BLaER1 treated with 17β-estradiol and CSF1 and Interleukin-3, amounts not matched to agents 10 nM and 100 nM (cell line): ENCODE measurements around the gene PUS7.
A peak's percentile ranks its signal among the peaks of the same experiment; 100 is the strongest.

Experiments
- H3K27ac ChIP-seq, 11 experiments: shearing (Covaris generic); formaldehyde crosslinking; 2 replicates each; pipeline ENCODE4 v1.8.1; 2022
- H3K27me3 ChIP-seq, 11 experiments: shearing (Covaris generic); formaldehyde crosslinking; 2 replicates each; pipeline ENCODE4 v1.8.1; 2022
- H3K36me3 ChIP-seq, 11 experiments: shearing (Covaris generic); formaldehyde crosslinking; 2 replicates each; pipeline ENCODE4 v1.8.1; 2022
- H3K4me1 ChIP-seq, 10 experiments: shearing (Covaris generic); formaldehyde crosslinking; 2 replicates each; pipeline ENCODE4 v1.8.1; 2022
- H3K4me2 ChIP-seq, 11 experiments: shearing (Covaris generic); formaldehyde crosslinking; 2 replicates each; pipeline ENCODE4 v1.8.1; 2022
- H3K4me3 ChIP-seq, 10 experiments: shearing (Covaris generic); formaldehyde crosslinking; 2 replicates each; pipeline ENCODE4 v1.8.1; 2022
- H3K9ac ChIP-seq, 11 experiments: shearing (Covaris generic); formaldehyde crosslinking; 2 replicates each; pipeline ENCODE4 v1.8.1; 2022
- H3K9me3 ChIP-seq, 11 experiments: shearing (Covaris generic); formaldehyde crosslinking; replicated peaks in 1 of 11; 2 replicates each; pipeline ENCODE4 v1.8.1; 2022
- H4K20me1 ChIP-seq, 11 experiments: shearing (Covaris generic); formaldehyde crosslinking; 2 replicates each; pipeline ENCODE4 v1.8.1; 2022
- Cebpa-rat ChIP-seq, 11 experiments: shearing (Covaris generic); IDR thresholded peaks; 2 replicates each; pipeline ENCODE4 v1.8.1; 2022

Gene PUS7

GRCh38 chr7:105521717-105522463 lies at the start of gene PUS7:
TSS of gene PUS7 (minus strand) at chr7:105522271. CDS start at chr7:105508512, 13,759 bp downstream.
- no peaks in the 10 kb centered on the region for H3K27me3 ChIP-seq
- H3K4me2 ChIP-seq: peak within 1 kb of the TSS; percentile 78 to 97 (median 90)
- no peak for TF ChIP-seq Cebpa-rat (IDR thresholded peaks at IDR 0.05)
- H3K4me3 ChIP-seq: peak within 1 kb of the TSS; percentile 65 to 92 (median 86)
- peak within 1 kb of the TSS; percentile 36 to 87 (median 83); a peak in 21 of 22 replicates for H3K27ac ChIP-seq
- no peaks in the 10 kb centered on the region for H3K9me3 ChIP-seq
- H4K20me1 ChIP-seq: peaks cover 0 to 49% (median 41%) of the 10 kb centered on the region in 11 experiments; a peak in 15 of 22 replicates
- peaks cover 24 to 42% (median 31%) of the 10 kb centered on the region in 10 experiments for H3K4me1 ChIP-seq
- H3K36me3 ChIP-seq: peaks cover 0 to 34% (median 27%) of the 10 kb centered on the region in 11 experiments; a peak in 17 of 22 replicates
- H3K9ac ChIP-seq: peak within 1 kb of the TSS; percentile 77 to 93 (median 87)

- Histone ChIP-seq H3K9me3 (no peaks in the 10 kb centered on the region), H3K27me3 (no peaks in the 10 kb centered on the region), H4K20me1 (no peaks in the 10 kb centered on the region), H3K27ac (no peak overlapping the region), H3K4me3 (no peak overlapping the region), H3K4me2 (no peak overlapping the region), H3K9ac (no peak overlapping the region), H3K4me1 (no peaks in the 10 kb centered on the region), H3K36me3 (peaks cover 67 to 90% (median 79%) of the 10 kb centered on the region in 11 experiments)
- TF ChIP-seq Cebpa-rat (IDR thresholded peaks at IDR 0.05): no peak
These were observed 45.8 kb upstream of the PUS7 start for GRCh38 chr7:105567821-105568220.

- Histone ChIP-seq H3K36me3 (peaks cover 74 to 92% (median 87%) of the 10 kb centered on the region in 11 experiments), H3K4me1 (no peaks in the 10 kb centered on the region), H3K9me3 (no peaks in the 10 kb centered on the region), H3K27me3 (no peaks in the 10 kb centered on the region), H4K20me1 (no peaks in the 10 kb centered on the region), H3K4me2 (no peak overlapping the region), H3K27ac (no peak overlapping the region), H3K9ac (no peak overlapping the region), H3K4me3 (no peak overlapping the region)
- no peak for TF ChIP-seq Cebpa-rat (IDR thresholded peaks at IDR 0.05)
These were observed 45.0 kb upstream of the PUS7 start for GRCh38 chr7:105567024-105567423.

GRCh38 chr7:105565190-105565589 lies 43.1 kb upstream of the PUS7 start:
- H4K20me1 ChIP-seq: peaks cover 0 to 1% (median 0%) of the 10 kb centered on the region in 11 experiments; a peak in 2 of 22 replicates
- H3K4me1 ChIP-seq: no peaks in the 10 kb centered on the region
- no peaks in the 10 kb centered on the region for H3K27me3 ChIP-seq
- no peak overlapping the region for H3K27ac ChIP-seq
- no peak overlapping the region for H3K4me2 ChIP-seq
- no peak overlapping the region for H3K4me3 ChIP-seq
- no peak overlapping the region for H3K9ac ChIP-seq
- H3K9me3 ChIP-seq: no peaks in the 10 kb centered on the region
- TF ChIP-seq Cebpa-rat (IDR thresholded peaks at IDR 0.05): no peak
- peaks cover 86 to 98% (median 94%) of the 10 kb centered on the region in 11 experiments for H3K36me3 ChIP-seq

GRCh38 chr7:105559926-105560325 lies 37.9 kb upstream of the PUS7 start:
- H3K9me3 ChIP-seq: no peaks in the 10 kb centered on the region
- no peak overlapping the region for H3K27ac ChIP-seq
- no peak overlapping the region for H3K9ac ChIP-seq
- no peaks in the 10 kb centered on the region for H3K4me1 ChIP-seq
- TF ChIP-seq Cebpa-rat (IDR thresholded peaks at IDR 0.05): no peak
- H3K27me3 ChIP-seq: no peaks in the 10 kb centered on the region
- peaks cover 80 to 100% (median 90%) of the 10 kb centered on the region in 11 experiments for H3K36me3 ChIP-seq
- no peak overlapping the region for H3K4me3 ChIP-seq
- H4K20me1 ChIP-seq: peaks cover 0 to 6% (median 0%) of the 10 kb centered on the region in 11 experiments; a peak in 3 of 22 replicates
- no peak overlapping the region for H3K4me2 ChIP-seq

GRCh38 chr7:105538339-105538738 lies 16.3 kb upstream of the PUS7 start:
- Histone ChIP-seq H3K27me3 (no peaks in the 10 kb centered on the region), H3K27ac (no peak overlapping the region), H3K4me1 (peaks cover 8 to 9% (median 9%) of the 10 kb centered on the region in 10 experiments; a peak in 19 of 20 replicates), H3K4me2 (no peak overlapping the region), H4K20me1 (peaks cover 0 to 42% (median 4%) of the 10 kb centered on the region in 11 experiments; a peak in 11 of 22 replicates), H3K4me3 (no peak overlapping the region), H3K9me3 (no peaks in the 10 kb centered on the region), H3K9ac (no peak overlapping the region), H3K36me3 (peaks cover 76 to 100% (median 86%) of the 10 kb centered on the region in 11 experiments)
- TF ChIP-seq Cebpa-rat (IDR thresholded peaks at IDR 0.05): no peak

GRCh38 chr7:105532709-105533460 lies 10.8 kb upstream of the PUS7 start:
- Histone ChIP-seq H3K9me3 (no peaks in the 10 kb centered on the region), H3K27ac (peak overlapping the region; percentile 79 to 91 (median 85)), H3K4me2 (peak overlapping the region; percentile 80 to 97 (median 87)), H4K20me1 (peaks cover 0 to 36% (median 6%) of the 10 kb centered on the region in 11 experiments; a peak in 10 of 22 replicates), H3K4me1 (peaks cover 17 to 29% (median 22%) of the 10 kb centered on the region in 10 experiments), H3K4me3 (peak overlapping the region; percentile 80 to 97 (median 86)), H3K9ac (peak overlapping the region; percentile 87 to 96 (median 91)), H3K27me3 (no peaks in the 10 kb centered on the region), H3K36me3 (peaks cover 21 to 49% (median 31%) of the 10 kb centered on the region in 11 experiments)
- TF ChIP-seq Cebpa-rat (IDR thresholded peaks at IDR 0.05): no peak

- H3K4me1 ChIP-seq: peaks cover 17 to 29% (median 22%) of the 10 kb centered on the region in 10 experiments
- H3K9ac ChIP-seq: peak within 1 kb of the TSS; percentile 87 to 96 (median 91)
- peaks cover 13 to 40% (median 23%) of the 10 kb centered on the region in 11 experiments for H3K36me3 ChIP-seq
- peak within 1 kb of the TSS; percentile 80 to 97 (median 87) for H3K4me2 ChIP-seq
- TF ChIP-seq Cebpa-rat (IDR thresholded peaks at IDR 0.05): no peak
- H3K9me3 ChIP-seq: no peaks in the 10 kb centered on the region
- peak within 1 kb of the TSS; percentile 80 to 97 (median 86) for H3K4me3 ChIP-seq
- H3K27ac ChIP-seq: peak within 1 kb of the TSS; percentile 79 to 91 (median 85)
- no peaks in the 10 kb centered on the region for H3K27me3 ChIP-seq
- peaks cover 0 to 35% (median 6%) of the 10 kb centered on the region in 11 experiments; a peak in 10 of 22 replicates for H4K20me1 ChIP-seq
These were observed 10.0 kb upstream of the PUS7 start, which contains the start of gene RINT1 for GRCh38 chr7:105531792-105532671. TSS of gene RINT1 (plus strand) at chr7:105532201. CDS start at chr7:105532316, 115 bp downstream.
